Bone marrow (tissue), 2 donors: Measurements from ENCODE around the gene RTF2.
"Not testable (repeated sequence)": the region's sequence is repeated elsewhere in the genome, so short reads cannot be mapped to it uniquely, and the experiment has no call there.

Experiments used
- DNase-seq, 2 donors: peaks; one replicate each; lab custom pipeline; 2025; lab: John Stamatoyannopoulos, UW

The RTF2 gene

GRCh38 chr20:56551571-56551970 lies 83.1 kb downstream of the RTF2 start:
- DNase-seq: no peak

DNA sequence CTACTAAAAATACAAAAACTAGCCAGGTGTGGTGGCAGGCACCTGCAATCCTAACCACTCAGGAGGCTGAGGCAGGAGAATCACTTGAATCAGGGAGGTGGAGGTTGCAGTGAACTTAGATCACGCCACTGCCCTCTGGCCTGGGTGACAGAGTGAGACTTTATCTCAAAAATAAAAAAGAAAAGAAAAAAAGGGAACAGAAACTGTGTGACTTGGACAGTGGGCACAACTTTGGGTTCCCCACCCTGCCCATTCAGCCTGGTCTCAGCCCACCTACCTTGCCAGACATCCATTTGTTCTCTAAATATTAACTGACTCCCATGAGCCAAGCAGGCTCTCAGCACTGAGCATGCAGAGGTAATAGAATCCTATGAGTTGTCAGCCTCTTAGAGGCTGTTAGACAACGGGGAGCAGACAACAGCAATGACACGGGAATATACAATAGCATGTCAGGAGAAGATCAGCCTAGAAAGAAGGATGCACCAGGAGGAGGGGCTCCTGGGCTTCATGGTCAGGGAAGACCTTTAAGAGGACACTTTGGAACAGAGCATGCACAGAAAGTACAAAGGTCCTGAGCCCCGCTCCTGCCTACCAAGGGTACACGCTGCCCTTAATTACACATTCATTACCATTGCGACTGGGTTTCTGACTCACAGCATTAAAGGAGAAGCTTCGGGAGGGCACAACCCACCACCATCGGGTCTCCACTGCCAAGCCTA lies 84.6 kb downstream of the RTF2 start:
- no peak for DNase-seq

- peak in 1 of 2 donors; percentile 93 for DNase-seq
These were observed 86.4 kb downstream of the RTF2 start for GRCh38 chr20:56554869-56555268.

- DNase-seq: no peak
These were observed 90.5 kb downstream of the RTF2 start for GRCh38 chr20:56558968-56559367.

DNA sequence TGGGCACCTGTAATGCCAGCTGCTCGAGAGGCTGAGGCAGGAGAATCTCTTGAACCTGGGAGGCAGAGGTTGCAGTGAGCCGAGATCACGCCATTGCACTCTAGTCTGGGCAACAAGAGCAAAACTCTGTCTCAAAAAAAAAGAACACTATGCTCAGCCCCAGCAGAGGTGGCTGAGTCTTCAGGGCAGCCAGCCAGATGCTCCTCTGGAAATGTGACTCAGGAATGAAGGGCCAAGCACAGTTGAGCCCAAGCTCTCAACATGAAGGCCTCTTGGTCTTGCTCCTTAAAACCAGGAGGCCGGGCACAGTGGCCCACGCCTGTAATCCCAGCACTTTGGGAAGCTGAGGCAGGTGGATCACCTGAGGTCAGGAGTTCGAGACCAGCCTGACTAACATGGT lies 96.1 kb downstream of the RTF2 start:
- DNase-seq: not testable (repeated sequence)

DNA sequence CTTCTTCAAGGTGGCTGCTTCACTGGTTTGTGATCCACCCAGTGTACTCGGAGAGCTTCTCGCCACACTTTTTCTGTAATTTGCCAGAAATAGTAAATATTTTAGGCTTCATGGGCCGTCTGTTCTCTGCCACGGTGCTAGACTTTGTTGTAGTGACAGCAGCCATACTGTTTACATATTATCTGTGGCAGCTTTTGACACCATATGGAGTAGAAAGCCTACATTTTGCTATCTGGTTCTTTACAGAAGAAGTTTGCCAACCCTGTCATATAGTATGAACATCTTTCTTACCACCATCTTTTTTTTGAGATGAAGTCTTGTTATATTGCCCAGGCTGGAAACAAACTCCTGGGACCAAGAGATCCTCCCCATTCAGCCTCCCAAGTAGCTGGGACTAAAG lies 97.1 kb downstream of the RTF2 start:
- no peak for DNase-seq

- DNase-seq: no peak
These were observed 98.2 kb downstream of the RTF2 start for GRCh38 chr20:56566621-56567020.
